Adrenal gland (tissue), 12 donors: ENCODE measurements around the gene ERN1. TPM values are rescaled to one million over a fixed set of nuclear protein-coding genes. Genes with fewer than 3 reads are reported as not detected.
"Not testable (repeated sequence)": the region's sequence is repeated elsewhere in the genome, so short reads cannot be mapped to it uniquely, and the experiment has no call there.

Experiments
- DNase-seq, 7 donors: peaks; one replicate each; pipeline ENCODE4 v3.0.0-alpha.2; 2019 to 2020
- H3K27ac ChIP-seq, 5 donors: fragments of 200-600 bp; sonication (generic) in 4 of 5; 1 replicate in 3 of 5; 2 replicates in 2 of 5; pipeline versions ENCODE4 v1.5.1 to v1.8.0; 2016 to 2020; ENCODE audit warnings: mild to moderate bottlenecking in 1 of 5
- H3K27me3 ChIP-seq: fragments of 200-600 bp; 2 replicates; pipeline ENCODE4 v1.8.0; 2021
- H3K36me3 ChIP-seq, 2 donors: fragments of 200-600 bp; replicated peaks in 1 of 2; 1 replicate in 1 of 2; 2 replicates in 1 of 2; pipeline versions ENCODE4 v1.5.1 to v1.8.0; 2018 to 2022
- H3K4me1 ChIP-seq, 2 donors: fragments of 200-600 bp; replicated peaks in 1 of 2; 1 replicate in 1 of 2; 2 replicates in 1 of 2; pipeline versions ENCODE4 v1.5.1 to v1.8.0; 2018 to 2021
- H3K4me3 ChIP-seq, 4 donors: fragments of 200-600 bp; sonication (generic) in 3 of 4; one replicate each; pipeline ENCODE4 v1.5.1; 2016 to 2018
- H3K9me3 ChIP-seq, 3 donors: fragments of 200-600 bp; sonication (generic) in 1 of 3; replicated peaks in 1 of 3; 1 replicate in 2 of 3; 2 replicates in 1 of 3; pipeline versions ENCODE4 v1.5.1 to v1.8.0; 2016 to 2021
- POLR2A ChIP-seq, 2 donors: fragments of 450-650 bp; IDR thresholded peaks; one replicate each; pipeline ENCODE4 v1.6.1; 2017; ENCODE audit warnings: antibody characterized with exemption in 2 of 2, mild to moderate bottlenecking in 2 of 2, moderate library complexity in 1 of 2
- WGBS, 4 donors: extraction: QIAGEN DNeasy Blood & Tissue Kit in 2 of 4; methylation state at CpG; one replicate each; pipeline versions ENCODE4 v1.1.5 to v1.1.7; 2013 to 2017; 5-methylcytosine and 5-hydroxymethylcytosine counted together
- intact Hi-C, 2 donors: fragments of 100-400 bp; cut with DNase I; formaldehyde crosslinking; loops; one replicate each; pipeline versions ENCODE4 v1.14.1 to v1.15.0; 2022 to 2023
- polyA plus RNA-seq, 3 donors: library from polyadenylated mRNA; stranded (reverse); fragments of 200-250 nt in 2 of 3; fragments of 350-450 nt in 1 of 3; fragmentation: Illumina TruSeq in 1 of 3; extraction: RNeasy Lipid Tissue Mini Kit (QIAGEN cat#74804) in 1 of 3; gene quantifications; one replicate each; pipeline ENCODE4 v1.2.3, GENCODE V29; 2013 to 2014
- total RNA-seq, 9 donors: library from RNA; depleted of rRNA in 4 of 9; stranded (reverse); fragments of >200 nt in 4 of 9; fragments of 120-200 nt in 1 of 9; fragmentation: NEBNext Ultra II Directional in 1 of 9; extraction: Animal tissue kit (Norgen Biotek cat#: 25700) in 1 of 9; gene quantifications; one replicate each; pipeline versions ENCODE4 v1.1.0 to v1.2.4, GENCODE V29; 2013 to 2023
- TF ChIP-seq, protein P1 (sequence below), 6 experiments: fragments of 450-650 bp in 4 of 6; fragments of 200-600 bp in 2 of 6; sonication (generic) in 1 of 6; IDR thresholded peaks; 1 replicate in 5 of 6; 2 replicates in 1 of 6; pipeline versions ENCODE4 v1.5.1 to v1.8.0; 2016 to 2021; ENCODE audit warnings: antibody characterized with exemption in 6 of 6, mild to moderate bottlenecking in 2 of 6, moderate library complexity in 1 of 6
- donor health status: healthy with polysubstance abuse.
- donor health status: Bipolar disorder and iron deficiency.
- donor health status: DM: yes; HTN: yes; CAD: no.
- donor health status: DM: no; HTN: no; CAD: no.
- donor health status: DM: no; HTN: no; CAD: no.
- donor health status: DM: yes; HTN: yes; CAD: no.

The ERN1 gene
- total and polyA plus RNA-seq, 12 donors, result 31.9 to 205 (median 63.1) TPM

DNA sequence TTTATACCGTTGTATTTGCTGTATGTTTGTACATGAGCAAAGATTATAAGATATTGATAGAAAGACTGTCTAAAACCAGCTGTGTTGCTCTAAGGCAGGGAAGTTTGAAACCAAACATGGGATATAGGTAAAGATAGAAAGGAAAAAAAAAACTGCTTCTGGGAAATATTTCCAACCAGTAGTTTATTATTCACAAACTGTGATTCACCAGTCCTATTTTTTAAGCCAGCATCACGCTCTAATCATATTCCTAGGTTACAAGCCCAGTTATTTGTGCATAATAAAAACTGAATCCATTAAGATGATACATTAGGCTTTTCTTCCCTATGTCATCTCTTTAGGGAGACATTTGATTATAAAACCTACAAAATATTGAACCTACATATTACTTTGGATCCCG lies 4.0 kb downstream of the ERN1 start:
- DNase-seq, result no peak
- Histone ChIP-seq H3K4me3 (peak overlapping the region in 2 of 4 donors; percentile 2 to 97), H3K9me3 (no peaks in the 10 kb centered on the region), H3K4me1 (peaks cover 26 to 59% of the 10 kb centered on the region in 2 donors), H3K27ac (peak overlapping the region in 3 of 5 donors; percentile 49 to 91 (median 90)), H3K27me3 (no peaks in the 10 kb centered on the region), H3K36me3 (no peaks in the 10 kb centered on the region)
- TF ChIP-seq, protein P1, sequence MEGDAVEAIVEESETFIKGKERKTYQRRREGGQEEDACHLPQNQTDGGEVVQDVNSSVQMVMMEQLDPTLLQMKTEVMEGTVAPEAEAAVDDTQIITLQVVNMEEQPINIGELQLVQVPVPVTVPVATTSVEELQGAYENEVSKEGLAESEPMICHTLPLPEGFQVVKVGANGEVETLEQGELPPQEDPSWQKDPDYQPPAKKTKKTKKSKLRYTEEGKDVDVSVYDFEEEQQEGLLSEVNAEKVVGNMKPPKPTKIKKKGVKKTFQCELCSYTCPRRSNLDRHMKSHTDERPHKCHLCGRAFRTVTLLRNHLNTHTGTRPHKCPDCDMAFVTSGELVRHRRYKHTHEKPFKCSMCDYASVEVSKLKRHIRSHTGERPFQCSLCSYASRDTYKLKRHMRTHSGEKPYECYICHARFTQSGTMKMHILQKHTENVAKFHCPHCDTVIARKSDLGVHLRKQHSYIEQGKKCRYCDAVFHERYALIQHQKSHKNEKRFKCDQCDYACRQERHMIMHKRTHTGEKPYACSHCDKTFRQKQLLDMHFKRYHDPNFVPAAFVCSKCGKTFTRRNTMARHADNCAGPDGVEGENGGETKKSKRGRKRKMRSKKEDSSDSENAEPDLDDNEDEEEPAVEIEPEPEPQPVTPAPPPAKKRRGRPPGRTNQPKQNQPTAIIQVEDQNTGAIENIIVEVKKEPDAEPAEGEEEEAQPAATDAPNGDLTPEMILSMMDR (IDR thresholded peaks at IDR 0.05), result no peak
- TF ChIP-seq POLR2A (IDR thresholded peaks at IDR 0.05), result peak in 1 of 2 donors; percentile 18
- 37 to 55% (median 40%) methylated on average over 3 of the region's 3 CpGs for WGBS, 4 donors
- intact Hi-C loops, result no loop called here

GRCh38 chr17:64124609-64125008 lies 5.3 kb downstream of the ERN1 start:
- 71 to 81% (median 74%) methylated on average over 3 of the region's 3 CpGs for WGBS, 4 donors
- H3K27ac ChIP-seq, result peak overlapping the region in 3 of 5 donors; percentile 24 to 49 (median 48)
- peaks cover 28 to 65% of the 10 kb centered on the region in 2 donors for H3K4me1 ChIP-seq
- no peak for TF ChIP-seq POLR2A (IDR thresholded peaks at IDR 0.05)
- TF ChIP-seq, protein P1 (IDR thresholded peaks at IDR 0.05), result no peak
- H3K4me3 ChIP-seq, result no peak overlapping the region
- H3K36me3 ChIP-seq, result no peaks in the 10 kb centered on the region
- H3K9me3 ChIP-seq, result no peaks in the 10 kb centered on the region
- intact Hi-C loops, result no loop called here
- no peaks in the 10 kb centered on the region for H3K27me3 ChIP-seq
- DNase-seq, result no peak

DNA sequence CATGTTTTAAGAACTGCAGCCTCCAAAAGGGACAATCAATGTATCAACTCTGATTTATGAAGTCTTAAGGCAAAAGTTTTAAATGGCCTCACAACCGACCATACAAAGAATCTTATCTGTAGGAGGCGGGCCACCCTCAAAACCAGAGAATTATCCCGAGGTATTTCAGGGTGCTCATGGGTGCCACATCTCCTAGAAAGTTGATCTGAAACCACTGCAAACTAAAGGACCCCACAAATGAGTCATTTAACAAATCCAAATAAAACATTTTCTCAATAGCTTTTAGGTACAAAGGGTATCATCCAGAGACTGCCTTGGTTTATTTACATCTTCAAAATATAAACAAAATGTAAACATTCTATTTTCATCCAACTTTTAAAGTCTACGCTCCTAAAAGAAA lies 6.8 kb downstream of the ERN1 start:
- Histone ChIP-seq H3K4me1 (peaks cover 38 to 74% of the 10 kb centered on the region in 2 donors), H3K4me3 (no peak overlapping the region), H3K36me3 (no peaks in the 10 kb centered on the region), H3K27ac (no peak overlapping the region), H3K9me3 (no peaks in the 10 kb centered on the region), H3K27me3 (no peaks in the 10 kb centered on the region)
- WGBS, 4 donors, result 61 to 65% (median 64%) methylated on average over 4 of the region's 4 CpGs
- peak in 1 of 7 donors; percentile 10 for DNase-seq
- intact Hi-C loops, result no loop called here
- TF ChIP-seq, protein P1 (IDR thresholded peaks at IDR 0.05), result no peak
- TF ChIP-seq POLR2A (IDR thresholded peaks at IDR 0.05), result no peak

GRCh38 chr17:64120972-64121786 lies 8.8 kb downstream of the ERN1 start:
- H3K27ac ChIP-seq, result peak overlapping the region; percentile 26 to 80 (median 53)
- H3K4me3 ChIP-seq, intact Hi-C loops, H3K9me3 ChIP-seq, H3K36me3 ChIP-seq, H3K27me3 ChIP-seq: not testable (repeated sequence)
- WGBS, 4 donors, result 76 to 79% (median 77%) methylated on average over 12 to 13 of the region's 13 CpGs
- DNase-seq, result peak in 2 of 7 donors; percentile 31 to 47
- H3K4me1 ChIP-seq, result peaks cover 46 to 78% of the 10 kb centered on the region in 2 donors
